ENCODE results near the gene PPFIBP2. TPM values are rescaled to one million over a fixed set of nuclear protein-coding genes. Genes with fewer than 3 reads are reported as not detected.

PPFIBP2 gene
- total RNA-seq, 1 donor from 2014 or later = 1.8 TPM

GRCh38 chr11:7579361-7579791, 65.6 kb downstream of the PPFIBP2 start:
- Histone ChIP-seq H3K9ac (ENCODE audit: low read length) (no peak overlapping the region), H3K4me2 (ENCODE audit: low read length) (no peak overlapping the region)

GRCh38 chr11:7581021-7581590, 67.3 kb downstream of the PPFIBP2 start:
- H3K4me3 Mint-ChIP-seq (ENCODE audit: unreplicated experiment) = no peak overlapping the region
- H3K9me3 ChIP-seq (ENCODE audit: insufficient read depth, low read depth, low read length) = no peaks in the 10 kb centered on the region
- no peak overlapping the region for H3K27ac Mint-ChIP-seq (ENCODE audit: unreplicated experiment)
- H3K4me1 Mint-ChIP-seq (ENCODE audit: low read depth, unreplicated experiment) = peaks cover 33% of the 10 kb centered on the region
- H3K9ac ChIP-seq (ENCODE audit: low read length) = no peak overlapping the region
- no peak overlapping the region for H3K27ac ChIP-seq (ENCODE audit: low read depth, low read length)
- no peaks in the 10 kb centered on the region for H3K9me3 Mint-ChIP-seq (ENCODE audit: unreplicated experiment)
- FAIRE-seq (no peak), DNase-seq (ENCODE audit: low read depth) (no peak)
- no peak overlapping the region for H2AFZ ChIP-seq (ENCODE audit: low read depth, low read length)
- peaks cover 3% of the 10 kb centered on the region for H3K27me3 ChIP-seq (ENCODE audit: insufficient read depth, low read length)
- no peak overlapping the region for H3K4me3 ChIP-seq (ENCODE audit: insufficient read depth, low read depth, low read length)
- no peaks in the 10 kb centered on the region for H4K20me1 ChIP-seq (ENCODE audit: insufficient read depth, low read length)
- H3K36me3 Mint-ChIP-seq (ENCODE audit: low read depth, unreplicated experiment) = no peaks in the 10 kb centered on the region
- H3K27me3 Mint-ChIP-seq (ENCODE audit: low read depth, unreplicated experiment) = peaks cover 26% of the 10 kb centered on the region
- no peaks in the 10 kb centered on the region for H3K79me2 ChIP-seq (ENCODE audit: insufficient read depth, low read length)
- TF ChIP-seq EZH2 (IDR thresholded peaks at IDR 0.05; ENCODE audit: insufficient read depth, low read length) (no peak), CTCF (IDR thresholded peaks at IDR 0.05; ENCODE audit: insufficient read depth, low read depth, low read length) (no peak)
- H3K4me2 ChIP-seq (ENCODE audit: low read length) = no peak overlapping the region
- peaks cover 17% of the 10 kb centered on the region for H3K4me1 ChIP-seq (ENCODE audit: insufficient read depth, low read length)
- no peaks in the 10 kb centered on the region for H3K36me3 ChIP-seq (ENCODE audit: insufficient read depth, low read length)

More at GRCh38 chr11:7579361-7579791, 65.6 kb downstream of the PPFIBP2 start:
- Histone ChIP-seq H3K27ac (ENCODE audit: low read depth, low read length) (no peak overlapping the region), H3K4me3 (ENCODE audit: insufficient read depth, low read depth, low read length) (no peak overlapping the region), H3K79me2 (ENCODE audit: insufficient read depth, low read length) (no peaks in the 10 kb centered on the region), H3K36me3 (ENCODE audit: insufficient read depth, low read length) (no peaks in the 10 kb centered on the region), H3K27me3 (ENCODE audit: insufficient read depth, low read length) (peaks cover 6% of the 10 kb centered on the region), H4K20me1 (ENCODE audit: insufficient read depth, low read length) (no peaks in the 10 kb centered on the region), H2AFZ (ENCODE audit: low read depth, low read length) (no peak overlapping the region), H3K4me1 (ENCODE audit: insufficient read depth, low read length) (peaks cover 17% of the 10 kb centered on the region), H3K9me3 (ENCODE audit: insufficient read depth, low read depth, low read length) (no peaks in the 10 kb centered on the region)
- Mint-ChIP-seq H3K9me3 (ENCODE audit: unreplicated experiment) (no peaks in the 10 kb centered on the region), H3K4me1 (ENCODE audit: low read depth, unreplicated experiment) (peaks cover 45% of the 10 kb centered on the region), H3K4me3 (ENCODE audit: unreplicated experiment) (no peak overlapping the region), H3K27ac (ENCODE audit: unreplicated experiment) (peak overlapping the region; percentile 58), H3K36me3 (ENCODE audit: low read depth, unreplicated experiment) (no peaks in the 10 kb centered on the region), H3K27me3 (ENCODE audit: low read depth, unreplicated experiment) (peaks cover 26% of the 10 kb centered on the region)
- DNase-seq (ENCODE audit: low read depth) (no peak), FAIRE-seq (no peak)
- TF ChIP-seq EZH2 (IDR thresholded peaks at IDR 0.05; ENCODE audit: insufficient read depth, low read length) = no peak
- no peak for TF ChIP-seq CTCF (IDR thresholded peaks at IDR 0.05; ENCODE audit: insufficient read depth, low read depth, low read length)

GRCh38 chr11:7582338-7582985, 68.7 kb downstream of the PPFIBP2 start:
- FAIRE-seq = no peak
- Histone ChIP-seq H4K20me1 (ENCODE audit: insufficient read depth, low read length) (no peaks in the 10 kb centered on the region), H3K4me1 (ENCODE audit: insufficient read depth, low read length) (peaks cover 12% of the 10 kb centered on the region), H3K36me3 (ENCODE audit: insufficient read depth, low read length) (no peaks in the 10 kb centered on the region), H3K9me3 (ENCODE audit: insufficient read depth, low read depth, low read length) (no peaks in the 10 kb centered on the region), H3K27me3 (ENCODE audit: insufficient read depth, low read length) (peaks cover 3% of the 10 kb centered on the region), H3K27ac (ENCODE audit: low read depth, low read length) (no peak overlapping the region), H3K79me2 (ENCODE audit: insufficient read depth, low read length) (no peaks in the 10 kb centered on the region), H2AFZ (ENCODE audit: low read depth, low read length) (no peak overlapping the region), H3K9ac (ENCODE audit: low read length) (no peak overlapping the region), H3K4me3 (ENCODE audit: insufficient read depth, low read depth, low read length) (no peak overlapping the region), H3K4me2 (ENCODE audit: low read length) (no peak overlapping the region)
- peaks cover 34% of the 10 kb centered on the region for H3K27me3 Mint-ChIP-seq (ENCODE audit: low read depth, unreplicated experiment)
- no peaks in the 10 kb centered on the region for H3K36me3 Mint-ChIP-seq (ENCODE audit: low read depth, unreplicated experiment)
- no peak for TF ChIP-seq CTCF (IDR thresholded peaks at IDR 0.05; ENCODE audit: insufficient read depth, low read depth, low read length)
- TF ChIP-seq EZH2 (IDR thresholded peaks at IDR 0.05; ENCODE audit: insufficient read depth, low read length) = no peak
- H3K4me1 Mint-ChIP-seq (ENCODE audit: low read depth, unreplicated experiment) = peaks cover 21% of the 10 kb centered on the region
- no peak overlapping the region for H3K4me3 Mint-ChIP-seq (ENCODE audit: unreplicated experiment)
- no peak for DNase-seq (ENCODE audit: low read depth)
- no peaks in the 10 kb centered on the region for H3K9me3 Mint-ChIP-seq (ENCODE audit: unreplicated experiment)
- H3K27ac Mint-ChIP-seq (ENCODE audit: unreplicated experiment) = no peak overlapping the region
